ENCODE results near the gene AACS.
"Not testable (repeated sequence)": the region's sequence is repeated elsewhere in the genome, so short reads cannot be mapped to it uniquely, and the experiment has no call there.

AACS gene

GRCh38 chr12:125057708-125058107, 7.5 kb upstream of the AACS start:
- no peak for DNase-seq

- no peak for DNase-seq
Observed at GRCh38 chr12:125061229-125061628, 4.0 kb upstream of the AACS start.

- DNase-seq = not testable (repeated sequence)
Observed at GRCh38 chr12:125063522-125063921, 1.7 kb upstream of the AACS start.

- no peak for DNase-seq
Observed at GRCh38 chr12:125064492-125064891, 743 bp upstream of the AACS start.

- DNase-seq = no peak
Observed at GRCh38 chr12:125065919-125066570, 810 bp downstream of the AACS start.

- no peak for DNase-seq
Observed at GRCh38 chr12:125068391-125068790, 3.2 kb downstream of the AACS start.

- DNase-seq = peak; percentile 18
Observed at GRCh38 chr12:125069616-125070015, 4.4 kb downstream of the AACS start.

- no peak for DNase-seq
Observed at GRCh38 chr12:125070112-125070511, 4.9 kb downstream of the AACS start.

GRCh38 chr12:125070661-125071390, 5.6 kb downstream of the AACS start:
- DNase-seq = no peak

- DNase-seq = no peak
Observed at GRCh38 chr12:125071456-125071855, 6.2 kb downstream of the AACS start.

GRCh38 chr12:125072496-125072895, 7.3 kb downstream of the AACS start:
- DNase-seq = no peak

GRCh38 chr12:125074294-125074693, 9.1 kb downstream of the AACS start:
- not testable (repeated sequence) for DNase-seq

- no peak for DNase-seq
Observed at GRCh38 chr12:125076103-125076502, 10.9 kb downstream of the AACS start.

- DNase-seq = no peak
Observed at GRCh38 chr12:125079084-125079483, 13.8 kb downstream of the AACS start.

- DNase-seq = no peak
Observed at GRCh38 chr12:125079648-125080645, 14.7 kb downstream of the AACS start.

- peak; percentile 99 for DNase-seq
Observed at GRCh38 chr12:125081427-125081826, 16.2 kb downstream of the AACS start.

- DNase-seq = no peak
Observed at GRCh38 chr12:125083072-125083471, 17.8 kb downstream of the AACS start.

GRCh38 chr12:125088199-125088598, 23.0 kb downstream of the AACS start:
- not testable (repeated sequence) for DNase-seq

- peak; percentile 40 for DNase-seq
Observed at GRCh38 chr12:125089083-125089482, 23.8 kb downstream of the AACS start.

- DNase-seq = no peak
Observed at GRCh38 chr12:125089626-125090025, 24.4 kb downstream of the AACS start.

- no peak for DNase-seq
Observed at GRCh38 chr12:125090437-125090836, 25.2 kb downstream of the AACS start.

GRCh38 chr12:125091401-125091800, 26.2 kb downstream of the AACS start:
- DNase-seq = no peak
